OCI-M1 (cell line): ENCODE data around the gene ZNF425.
"Not testable (repeated sequence)": the region's sequence is repeated elsewhere in the genome, so short reads cannot be mapped to it uniquely, and the experiment has no call there.

Experiments used
- DNase-seq: peaks from one replicate; lab custom pipeline; 2025; lab: John Stamatoyannopoulos, UW

The ZNF425 gene

GRCh38 chr7:149125863-149126661, at the start of gene ZNF425:
TSS of gene ZNF425 (minus strand) at chr7:149126324. CDS start at chr7:149126213, 111 bp downstream.
- DNase-seq: peak; percentile 92

- DNase-seq: no peak
Observed at GRCh38 chr7:149175150-149175549, 49.0 kb upstream of the ZNF425 start.

GRCh38 chr7:149172534-149172920, 46.4 kb upstream of the ZNF425 start:
- DNase-seq: no peak

- no peak for DNase-seq
Observed at GRCh38 chr7:149171892-149172533, 45.9 kb upstream of the ZNF425 start.

GRCh38 chr7:149166630-149167352, 40.7 kb upstream of the ZNF425 start:
- no peak for DNase-seq

- DNase-seq: no peak
Observed at GRCh38 chr7:149166142-149166541, 40.0 kb upstream of the ZNF425 start.

GRCh38 chr7:149161241-149161848, 35.2 kb upstream of the ZNF425 start:
- DNase-seq: no peak

GRCh38 chr7:149156898-149157297, 30.8 kb upstream of the ZNF425 start:
- DNase-seq: no peak

GRCh38 chr7:149154056-149154455, 27.9 kb upstream of the ZNF425 start:
- no peak for DNase-seq

- DNase-seq: no peak
Observed at GRCh38 chr7:149153346-149153745, 27.2 kb upstream of the ZNF425 start.

- no peak for DNase-seq
Observed at GRCh38 chr7:149150981-149151380, 24.9 kb upstream of the ZNF425 start.

- peak; percentile 51 for DNase-seq
Observed at GRCh38 chr7:149147752-149148653, 21.9 kb upstream of the ZNF425 start.

GRCh38 chr7:149147072-149147751, 21.1 kb upstream of the ZNF425 start, which contains the start of gene ZNF398:
TSS of gene ZNF398 (plus strand) at chr7:149147453. CDS start at chr7:149147743, 290 bp downstream.
- DNase-seq: peak; percentile 83

GRCh38 chr7:149145031-149145845, 19.1 kb upstream of the ZNF425 start:
- no peak for DNase-seq

- DNase-seq: not testable (repeated sequence)
Observed at GRCh38 chr7:149144436-149144922, 18.4 kb upstream of the ZNF425 start.

- no peak for DNase-seq
Observed at GRCh38 chr7:149141893-149142292, 15.8 kb upstream of the ZNF425 start.

- DNase-seq: no peak
Observed at GRCh38 chr7:149140831-149141230, 14.7 kb upstream of the ZNF425 start.

GRCh38 chr7:149136118-149136517, 10.0 kb upstream of the ZNF425 start:
- DNase-seq: no peak

- DNase-seq: peak; percentile 17
Observed at GRCh38 chr7:149133028-149133710, 7.0 kb upstream of the ZNF425 start.
